ENCODE results near the gene ELL.

- TF ChIP-seq CTCF (IDR thresholded peaks at IDR 0.05) (no peak), POLR2AphosphoS5 (IDR thresholded peaks at IDR 0.05; ENCODE audit: low read depth, low read length) (no peak), REST (IDR thresholded peaks at IDR 0.05; ENCODE audit: insufficient read depth in 1 of 2, low read depth in 2 of 2, low read length in 1 of 2) (no peak), SIN3A (IDR thresholded peaks at IDR 0.05; ENCODE audit: borderline replicate concordance, insufficient read depth, low read depth, low read length) (no peak), TCF7L2 (IDR thresholded peaks at IDR 0.05; ENCODE audit: low read depth, low read length) (no peak)
These were observed 36.9 kb downstream of the ELL start for GRCh38 chr19:18484992-18485391.
